ENCODE measurements around the gene FANK1.

DNA sequence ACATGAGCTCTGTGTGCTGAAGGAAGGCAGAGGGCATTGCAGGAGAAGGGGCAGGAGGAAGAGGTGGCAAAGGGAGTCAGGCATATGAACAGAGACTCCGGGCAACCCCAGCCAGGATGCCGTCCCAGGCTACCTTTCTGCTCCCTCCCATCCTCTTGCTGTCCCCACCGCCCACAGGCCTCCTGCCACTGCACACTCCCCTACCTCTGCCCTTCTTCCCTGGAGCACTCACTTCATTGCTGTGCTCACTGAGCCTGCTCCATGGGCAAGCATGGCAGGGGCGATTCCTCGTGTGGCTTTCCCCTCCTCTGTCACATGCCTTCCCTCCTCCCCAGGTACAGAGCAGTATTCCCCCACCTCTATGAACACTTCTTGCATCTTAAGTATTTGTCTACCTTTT lies 93.4 kb downstream of the FANK1 start:
- TF ChIP-seq CTCF (IDR thresholded peaks at IDR 0.05; ENCODE audit: low read length): no peak
- TF ChIP-seq EZH2phosphoT487 (IDR thresholded peaks at IDR 0.05; ENCODE audit: low read length): no peak
- no peak for TF ChIP-seq EZH2 (optimal IDR thresholded peaks at IDR 0.05; ENCODE audit: low read depth, low read length)

All from MM.1S (cell line).